GM13977 (cell line): ENCODE data around the gene SNRPA1.

Experiments used
- DNase-seq: peaks from one replicate; pipeline ENCODE4 v3.0.0; 2012; ENCODE audit warnings: low spot score
- CTCF ChIP-seq: IDR thresholded peaks from 2 replicates; pipeline ENCODE4 v1.5.1; 2012; ENCODE audit warnings: mild to moderate bottlenecking, control low read depth; ENCODE audit not compliant: insufficient read depth; ENCODE audit errors: extremely low read depth, missing control alignments
- in situ Hi-C: fragments of 300-500 bp; cut with MboI; formaldehyde crosslinking; loops from one replicate; pipeline ENCODE4 v1.12.0; 2022; ENCODE audit warnings: low sequenced_read_pairs, low pct_unique_long_range_greater_than_20kb, mixed read lengths, inconsistent platforms; ENCODE audit not compliant: unreplicated experiment

Gene SNRPA1

GRCh38 chr15:101314336-101315125, 19.5 kb upstream of the SNRPA1 start:
- in situ Hi-C loops = no loop called here
- TF ChIP-seq CTCF = no peak
- no peak for DNase-seq

GRCh38 chr15:101313041-101313761, 18.2 kb upstream of the SNRPA1 start:
- in situ Hi-C loops = no loop called here
- TF ChIP-seq CTCF = no peak
- no peak for DNase-seq

GRCh38 chr15:101310508-101310907, 15.5 kb upstream of the SNRPA1 start:
- TF ChIP-seq CTCF = no peak

GRCh38 chr15:101310161-101310480, 15.1 kb upstream of the SNRPA1 start:
- TF ChIP-seq CTCF = no peak
- in situ Hi-C loops = no loop called here

More at GRCh38 chr15:101310508-101310907, 15.5 kb upstream of the SNRPA1 start:
- in situ Hi-C loops = no loop called here
- DNase-seq = no peak

GRCh38 chr15:101309436-101310160, 14.6 kb upstream of the SNRPA1 start:
- no peak for DNase-seq
- in situ Hi-C loops = no loop called here
- TF ChIP-seq CTCF = no peak

More at GRCh38 chr15:101310161-101310480, 15.1 kb upstream of the SNRPA1 start:
- no peak for DNase-seq

GRCh38 chr15:101308604-101309435, 13.8 kb upstream of the SNRPA1 start:
- in situ Hi-C loops = no loop called here
- no peak for TF ChIP-seq CTCF
- DNase-seq = no peak
